H9 (cell line): ENCODE measurements around the gene COIL. TPM values are rescaled to one million over a fixed set of nuclear protein-coding genes. Genes with fewer than 3 reads are reported as not detected.

ENCODE experiments used
- DNase-seq: peaks from one replicate; pipeline ENCODE4 v3.0.0-alpha.2; 2017
- H2AFZ ChIP-seq: one replicate; pipeline ENCODE4 v1.6.1; 2013; ENCODE audit warnings: mild to moderate bottlenecking, low read length, control low read depth, moderate library complexity
- H2AK5ac ChIP-seq: 2 replicates; pipeline ENCODE4 v1.6.1; 2013; ENCODE audit warnings: low read length, control low read depth, mixed read lengths; ENCODE audit not compliant: insufficient read length
- H2BK120ac ChIP-seq: one replicate; pipeline ENCODE4 v1.6.1; 2013; ENCODE audit warnings: low read depth, mild to moderate bottlenecking, low read length, control low read depth, inconsistent platforms; ENCODE audit not compliant: poor library complexity, severe bottlenecking
- H2BK12ac ChIP-seq: 2 replicates; pipeline ENCODE4 v1.6.1; 2013; ENCODE audit warnings: low read length, control low read depth, mixed read lengths, low read depth; ENCODE audit not compliant: insufficient read length
- H2BK15ac ChIP-seq: 2 replicates; pipeline ENCODE4 v1.6.1; 2013; ENCODE audit warnings: low read depth, low read length, control low read depth
- H2BK20ac ChIP-seq: one replicate; pipeline ENCODE4 v1.6.1; 2013; ENCODE audit warnings: low read depth, mild to moderate bottlenecking, low read length, control low read depth, inconsistent platforms; ENCODE audit not compliant: poor library complexity, severe bottlenecking
- H2BK5ac ChIP-seq: 2 replicates; pipeline ENCODE4 v1.6.1; 2013; ENCODE audit warnings: low read length, control low read depth, mixed read lengths; ENCODE audit not compliant: insufficient read length
- H3K14ac ChIP-seq: 2 replicates; pipeline ENCODE4 v1.6.1; 2013; ENCODE audit warnings: low read length, control low read depth; ENCODE audit not compliant: insufficient read depth
- H3K18ac ChIP-seq: 2 replicates; pipeline ENCODE4 v1.6.1; 2013; ENCODE audit warnings: low read depth, mild to moderate bottlenecking, mixed read lengths, low read length, control low read depth; ENCODE audit not compliant: insufficient read length
- H3K23ac ChIP-seq: 2 replicates; pipeline ENCODE4 v1.6.1; 2013; ENCODE audit warnings: low read length, control low read depth, mixed read lengths, low read depth; ENCODE audit not compliant: insufficient read length
- H3K23me2 ChIP-seq: 2 replicates; pipeline ENCODE4 v1.6.1; 2013; ENCODE audit warnings: low read depth, mild to moderate bottlenecking, mixed read lengths, low read length, control low read depth; ENCODE audit not compliant: insufficient read length, poor library complexity, severe bottlenecking
- H3K27ac ChIP-seq: 2 replicates; pipeline ENCODE4 v1.5.1; 2013; ENCODE audit warnings: low read length, control low read depth, mixed read lengths, low read depth; ENCODE audit not compliant: insufficient read length
- H3K27me3 ChIP-seq: 2 replicates; pipeline ENCODE4 v1.6.1; 2013; ENCODE audit warnings: low read length, control low read depth, inconsistent platforms; ENCODE audit not compliant: insufficient read depth
- H3K4ac ChIP-seq: 2 replicates; pipeline ENCODE4 v1.6.1; 2013; ENCODE audit warnings: low read depth, mild to moderate bottlenecking, control low read depth, inconsistent platforms, low read length, moderate library complexity
- H3K4me1 ChIP-seq: 2 replicates; pipeline ENCODE4 v1.6.1; 2013; ENCODE audit warnings: low read length, control low read depth, inconsistent platforms; ENCODE audit not compliant: insufficient read depth
- H3K4me2 ChIP-seq: 2 replicates; pipeline ENCODE4 v1.6.1; 2013; ENCODE audit warnings: low read length, control low read depth, mixed read lengths; ENCODE audit not compliant: insufficient read length, insufficient read depth
- H3K56ac ChIP-seq: 2 replicates; pipeline ENCODE4 v1.6.1; 2013; ENCODE audit warnings: low read depth, mild to moderate bottlenecking, mixed read lengths, low read length, control low read depth; ENCODE audit not compliant: insufficient read length
- H3K79me1 ChIP-seq: 2 replicates; pipeline ENCODE4 v1.6.1; 2013; ENCODE audit warnings: low read depth, mild to moderate bottlenecking, moderate library complexity, low read length, control low read depth, inconsistent platforms; ENCODE audit not compliant: insufficient read depth, poor library complexity, severe bottlenecking
- H3K79me2 ChIP-seq: 2 replicates; pipeline ENCODE4 v1.6.1; 2013; ENCODE audit warnings: low read length, control low read depth, inconsistent platforms; ENCODE audit not compliant: insufficient read depth
- H3K9ac ChIP-seq: 2 replicates; pipeline ENCODE4 v1.6.1; 2013; ENCODE audit warnings: low read length, control low read depth, mixed read lengths; ENCODE audit not compliant: insufficient read length; ENCODE audit errors: extremely low read depth
- H3K9me3 ChIP-seq: one replicate; pipeline ENCODE4 v1.6.1; 2013; ENCODE audit warnings: low read depth, low read length, inconsistent platforms; ENCODE audit not compliant: control insufficient read depth
- H3T11ph ChIP-seq: one replicate; pipeline ENCODE4 v1.6.1; 2013; ENCODE audit warnings: mild to moderate bottlenecking, low read length, control low read depth, inconsistent platforms
- H4K20me1 ChIP-seq: one replicate; pipeline ENCODE4 v1.6.1; 2013; ENCODE audit not compliant: control insufficient read depth, insufficient read length, insufficient read depth
- H4K5ac ChIP-seq: 2 replicates; pipeline ENCODE4 v1.6.1; 2013; ENCODE audit warnings: low read depth, mild to moderate bottlenecking, mixed read lengths, low read length, control low read depth; ENCODE audit not compliant: insufficient read length
- H4K8ac ChIP-seq: replicated peaks from 2 replicates; pipeline ENCODE4 v1.6.1; 2013; ENCODE audit warnings: low read length, control low read depth, mixed read lengths, low read depth; ENCODE audit not compliant: insufficient read length
- H4K91ac ChIP-seq: 2 replicates; pipeline ENCODE4 v1.6.1; 2013; ENCODE audit warnings: low read depth, mild to moderate bottlenecking, moderate library complexity, mixed read lengths, low read length, control low read depth; ENCODE audit not compliant: insufficient read length
- H3K27ac Mint-ChIP-seq, 3 experiments: 2 replicates in 2 of 3; 3 replicates in 1 of 3; pipeline ENCODE4 v1.8.0; 2020 to 2021; ENCODE audit warnings: mixed read lengths in 3 of 3, mild to moderate bottlenecking in 1 of 3, moderate library complexity in 1 of 3
- H3K27me3 Mint-ChIP-seq: 2 replicates; pipeline ENCODE4 v1.8.0; 2021; ENCODE audit warnings: low read depth, mild to moderate bottlenecking, moderate library complexity, mixed read lengths
- H3K36me3 Mint-ChIP-seq, 3 experiments: 2 replicates in 2 of 3; 3 replicates in 1 of 3; pipeline ENCODE4 v1.8.0; 2020 to 2021; ENCODE audit warnings: low read depth in 3 of 3, mixed read lengths in 3 of 3; ENCODE audit not compliant: insufficient read depth in 1 of 3
- H3K4me1 Mint-ChIP-seq, 2 experiments: 2 replicates each; pipeline ENCODE4 v1.8.0; 2020; ENCODE audit warnings: mixed read lengths in 2 of 2
- H3K4me3 Mint-ChIP-seq, 2 experiments: 2 replicates in 1 of 2; 3 replicates in 1 of 2; pipeline ENCODE4 v1.8.0; 2020 to 2021; ENCODE audit warnings: mild to moderate bottlenecking in 2 of 2, mixed read lengths in 2 of 2, moderate library complexity in 1 of 2
- H3K9me3 Mint-ChIP-seq, 2 experiments: 2 replicates in 1 of 2; 3 replicates in 1 of 2; pipeline ENCODE4 v1.8.0; 2020; ENCODE audit warnings: mild to moderate bottlenecking in 2 of 2, mixed read lengths in 2 of 2, moderate library complexity in 1 of 2
- WGBS: extraction: QIAGEN DNeasy Blood & Tissue Kit; methylation state at CpG from one replicate; pipeline ENCODE4 v1.1.7; 2013; ENCODE audit warnings: missing lambda C conversion rate, low lambda C conversion rate, mixed read lengths; ENCODE audit not compliant: insufficient read length; ENCODE audit errors: extremely low coverage; 5-methylcytosine and 5-hydroxymethylcytosine counted together
- total RNA-seq: library from RNA; stranded (reverse); gene quantifications from 2 replicates; pipeline ENCODE4 v1.2.1, GENCODE V29; 2021
- TF ChIP-seq, protein P1 (sequence below): fragments of 200-600 bp; sonication (generic); conservative IDR thresholded peaks from 3 replicates; pipeline ENCODE4 v1.8.0; 2021; ENCODE audit warnings: antibody characterized with exemption, mild to moderate bottlenecking

COIL gene
- total RNA-seq, 1 experiment from 2014 or later, result 21.5 TPM

DNA sequence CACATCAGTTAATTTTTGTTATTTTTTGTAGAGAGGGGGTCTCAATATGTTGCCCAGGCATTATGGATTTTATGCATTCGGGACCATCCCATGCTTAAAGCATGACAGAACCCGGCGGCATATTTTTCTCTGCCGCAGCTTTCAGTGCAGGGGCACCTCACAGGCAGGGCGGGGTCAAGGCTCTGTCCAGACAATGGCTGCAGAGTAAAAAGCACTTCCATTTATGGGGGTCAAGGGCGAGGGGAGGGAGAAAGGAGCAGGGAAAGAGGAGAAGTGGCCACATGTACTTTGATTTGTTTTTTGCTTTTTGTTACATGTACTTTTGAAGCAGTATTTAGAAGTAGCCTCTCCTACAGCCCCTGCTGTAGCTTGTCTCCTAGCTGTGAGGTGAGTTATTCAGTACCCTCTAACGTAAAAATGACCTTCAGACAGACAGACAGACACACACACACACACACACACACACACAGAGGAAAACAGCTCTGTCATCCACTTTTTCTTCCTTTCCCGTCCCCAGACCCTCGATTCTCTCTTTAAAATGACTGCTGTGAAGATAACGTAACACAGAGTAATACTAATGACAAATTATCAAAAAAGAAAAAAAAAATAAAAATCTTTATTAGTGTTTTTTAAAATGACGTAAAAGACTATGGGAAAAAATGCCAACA lies 16.2 kb upstream of the COIL start:
- H3K27ac Mint-ChIP-seq, result peak overlapping the region in 1 of 3 experiments; percentile 54; a peak in 2 of 7 replicates
- Histone ChIP-seq H2BK12ac (no peak overlapping the region), H3K79me2 (no peaks in the 10 kb centered on the region)

More for the DNA sequence above, 16.2 kb upstream of the COIL start:
- TF ChIP-seq, protein P1, sequence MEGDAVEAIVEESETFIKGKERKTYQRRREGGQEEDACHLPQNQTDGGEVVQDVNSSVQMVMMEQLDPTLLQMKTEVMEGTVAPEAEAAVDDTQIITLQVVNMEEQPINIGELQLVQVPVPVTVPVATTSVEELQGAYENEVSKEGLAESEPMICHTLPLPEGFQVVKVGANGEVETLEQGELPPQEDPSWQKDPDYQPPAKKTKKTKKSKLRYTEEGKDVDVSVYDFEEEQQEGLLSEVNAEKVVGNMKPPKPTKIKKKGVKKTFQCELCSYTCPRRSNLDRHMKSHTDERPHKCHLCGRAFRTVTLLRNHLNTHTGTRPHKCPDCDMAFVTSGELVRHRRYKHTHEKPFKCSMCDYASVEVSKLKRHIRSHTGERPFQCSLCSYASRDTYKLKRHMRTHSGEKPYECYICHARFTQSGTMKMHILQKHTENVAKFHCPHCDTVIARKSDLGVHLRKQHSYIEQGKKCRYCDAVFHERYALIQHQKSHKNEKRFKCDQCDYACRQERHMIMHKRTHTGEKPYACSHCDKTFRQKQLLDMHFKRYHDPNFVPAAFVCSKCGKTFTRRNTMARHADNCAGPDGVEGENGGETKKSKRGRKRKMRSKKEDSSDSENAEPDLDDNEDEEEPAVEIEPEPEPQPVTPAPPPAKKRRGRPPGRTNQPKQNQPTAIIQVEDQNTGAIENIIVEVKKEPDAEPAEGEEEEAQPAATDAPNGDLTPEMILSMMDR, result no peak
- Histone ChIP-seq H3K9me3 (no peaks in the 10 kb centered on the region), H3K4me1 (peaks cover 4% of the 10 kb centered on the region; the same call in 1 of the 2 replicates), H2BK15ac (no peak overlapping the region), H2BK5ac (no peak overlapping the region), H4K5ac (no peak overlapping the region), H3K4me2 (peak overlapping the region; percentile 57), H2AFZ (no peak overlapping the region), H2AK5ac (no peak overlapping the region), H3K27me3 (no peaks in the 10 kb centered on the region), H3K18ac (no peak overlapping the region), H2BK120ac (no peak overlapping the region), H3K23me2 (peaks cover 15% of the 10 kb centered on the region), H3T11ph (no peak overlapping the region), H3K4ac (no peak overlapping the region), H4K20me1 (no peaks in the 10 kb centered on the region), H3K56ac (no peak overlapping the region), H3K27ac (no peak overlapping the region), H4K8ac (no peak overlapping the region), H2BK20ac (no peak overlapping the region), H3K14ac (no peak overlapping the region), H4K91ac (no peak overlapping the region), H3K79me1 (no peaks in the 10 kb centered on the region), H3K9ac (no peak overlapping the region), H3K23ac (no peak overlapping the region)
- no peak for DNase-seq
- Mint-ChIP-seq H3K36me3 (peaks cover 0 to 10% (median 4%) of the 10 kb centered on the region in 3 experiments; a peak in 4 of 7 replicates), H3K27me3 (0 out of 2 replicates have a peak, but pooled peaks cover 3% of the 10 kb centered on the region), H3K9me3 (peaks cover 7 to 10% of the 10 kb centered on the region in 2 experiments), H3K4me3 (peak overlapping the region; percentile 49 to 70), H3K4me1 (peaks cover 44 to 49% of the 10 kb centered on the region in 2 experiments)
- no CpG with 5 or more reads among the region's 11 CpGs for WGBS
